Kidney (tissue), 14 donors: Measurements from ENCODE around the gene KLF13. TPM values are rescaled to one million over a fixed set of nuclear protein-coding genes. Genes with fewer than 3 reads are reported as not detected.
"Not testable (repeated sequence)": the region's sequence is repeated elsewhere in the genome, so short reads cannot be mapped to it uniquely, and the experiment has no call there.

ENCODE experiments used
- DNase-seq, 5 donors: peaks; one replicate each; pipeline ENCODE4 v3.0.0-alpha.2; 2013 to 2020
- FAIRE-seq: peaks from 2 replicates; lab custom pipeline; 2012; peaks lifted over from hg19 to GRCh38; lab: Jason Lieb, UNC
- H3K27ac ChIP-seq, 2 donors: one replicate each; pipeline ENCODE4 v1.7.0; 2013; ENCODE audit warnings: low read depth in 2 of 2, low read length in 2 of 2, inconsistent platforms in 1 of 2
- H3K27me3 ChIP-seq: one replicate; pipeline ENCODE4 v1.7.1; 2013; ENCODE audit warnings: low read length, inconsistent platforms; ENCODE audit not compliant: control insufficient read depth, insufficient read depth
- H3K36me3 ChIP-seq, 3 donors: one replicate each; pipeline versions ENCODE4 v1.7.0 to v1.7.1; 2013; ENCODE audit warnings: low read length in 3 of 3, control low read depth in 1 of 3, inconsistent platforms in 1 of 3; ENCODE audit not compliant: insufficient read depth in 3 of 3, control insufficient read depth in 2 of 3
- H3K4me1 ChIP-seq, 3 donors: one replicate each; pipeline versions ENCODE4 v1.7.0 to v1.7.1; 2013; ENCODE audit warnings: low read length in 3 of 3, inconsistent platforms in 1 of 3, low read depth in 1 of 3; ENCODE audit not compliant: control insufficient read depth in 2 of 3, insufficient read depth in 2 of 3
- H3K4me3 ChIP-seq, 3 donors: one replicate each; pipeline versions ENCODE4 v1.7.0 to v1.8.1; 2013; ENCODE audit warnings: low read length in 3 of 3, control low read depth in 1 of 3, inconsistent platforms in 1 of 3
- H3K9ac ChIP-seq, 3 donors: one replicate each; pipeline versions ENCODE4 v1.7.0 to v1.7.1; 2013; ENCODE audit warnings: low read length in 3 of 3, control low read depth in 1 of 3, inconsistent platforms in 1 of 3
- H3K9me3 ChIP-seq, 3 donors: one replicate each; pipeline versions ENCODE4 v1.7.0 to v1.7.1; 2013; ENCODE audit warnings: low read length in 3 of 3, control low read depth in 1 of 3, inconsistent platforms in 1 of 3; ENCODE audit not compliant: control insufficient read depth in 2 of 3, insufficient read depth in 1 of 3
- CTCF ChIP-seq: IDR thresholded peaks from 3 replicates; pipeline ENCODE4 v1.5.1; 2012; ENCODE audit warnings: mild to moderate bottlenecking, moderate library complexity, borderline replicate concordance; ENCODE audit not compliant: insufficient read depth; ENCODE audit errors: extremely low read depth
- intact Hi-C: fragments of 100-400 bp; cut with DNase I; formaldehyde crosslinking; loops from one replicate; pipeline ENCODE4 v1.11.1; 2022
- polyA plus RNA-seq: library from polyadenylated mRNA; stranded (reverse); fragments of 350-450 nt; fragmentation: Illumina TruSeq; extraction: RNeasy Lipid Tissue Mini Kit (QIAGEN cat#74804); gene quantifications from one replicate; pipeline ENCODE4 v1.2.3, GENCODE V29; 2014; ENCODE audit warnings: low read depth, low replicate concordance; ENCODE audit not compliant: insufficient read depth
- total RNA-seq: library from RNA; stranded (reverse); fragmentation: NEBNext Ultra II Directional; extraction: Animal tissue kit (Norgen Biotek cat#: 25700); gene quantifications from one replicate; pipeline ENCODE4 v1.2.1, GENCODE V29; 2021
- donor health status: control.
- donor health status: control.
- donor health status: control.
- donor health status: control.
- donor health status: control.
- donor health status: DM: yes; HTN: yes; CAD: no.
- donor health status: Normal renal cell carcinoma (clear cell type).

Gene KLF13
- total and polyA plus RNA-seq, 2 donors from 2014 or later: 55.5 to 123 TPM

- no peaks in the 10 kb centered on the region for H3K27me3 ChIP-seq
- H3K36me3 ChIP-seq: peaks cover 0 to 6% (median 0%) of the 10 kb centered on the region in 3 donors
- FAIRE-seq: no peak
- peaks cover 0 to 75% (median 69%) of the 10 kb centered on the region in 3 donors for H3K4me1 ChIP-seq
- peak overlapping the region in 1 of 3 donors; percentile 32 for H3K4me3 ChIP-seq
- intact Hi-C loops: loop anchor here (10.0 kb wide), 1 partner anchor 132 kb away; no protein-coding TSS in a partner anchor
- peak overlapping the region; percentile 91 to 94 for H3K27ac ChIP-seq
- TF ChIP-seq CTCF: no peak
- peak in 3 of 5 donors; percentile 64 to 92 (median 71) for DNase-seq
- peak overlapping the region in 1 of 3 donors; percentile 66 for H3K9ac ChIP-seq
- H3K9me3 ChIP-seq: no peaks in the 10 kb centered on the region
Observed at GRCh38 chr15:31352911-31353811, 26.5 kb downstream of the KLF13 start.

- Histone ChIP-seq H3K9ac (peak overlapping the region in 2 of 3 donors; percentile 51 to 66), H3K36me3 (peaks cover 0 to 6% (median 0%) of the 10 kb centered on the region in 3 donors), H3K9me3 (no peaks in the 10 kb centered on the region), H3K27ac (peak overlapping the region; percentile 91 to 94), H3K4me1 (peaks cover 0 to 75% (median 74%) of the 10 kb centered on the region in 3 donors), H3K27me3 (no peaks in the 10 kb centered on the region), H3K4me3 (peak overlapping the region in 1 of 3 donors; percentile 32)
- FAIRE-seq: no peak
- DNase-seq: no peak
- TF ChIP-seq CTCF: no peak
- intact Hi-C loops: loop anchor here (10.0 kb wide), 1 partner anchor 131 kb away; no protein-coding TSS in a partner anchor
Observed at GRCh38 chr15:31353931-31354330, 27.3 kb downstream of the KLF13 start.

- H3K9ac ChIP-seq, H3K27me3 ChIP-seq, DNase-seq, H3K4me3 ChIP-seq, H3K27ac ChIP-seq, FAIRE-seq, H3K9me3 ChIP-seq, H3K36me3 ChIP-seq: not testable (repeated sequence)
- H3K4me1 ChIP-seq: peaks cover 0 to 77% (median 76%) of the 10 kb centered on the region in 3 donors
- intact Hi-C loops: loop anchor here (10.0 kb wide), 1 partner anchor 129 kb away; no protein-coding TSS in a partner anchor
Observed at GRCh38 chr15:31356097-31356496, 29.5 kb downstream of the KLF13 start.

GRCh38 chr15:31357148-31357547 is 30.5 kb downstream of the KLF13 start:
- intact Hi-C loops: loop anchor here (10.0 kb wide), 1 partner anchor 128 kb away; no protein-coding TSS in a partner anchor
- Histone ChIP-seq H3K4me1 (peaks cover 0 to 80% (median 73%) of the 10 kb centered on the region in 3 donors), H3K27ac (peak overlapping the region in 1 of 2 donors; percentile 24), H3K36me3 (peaks cover 0 to 3% (median 0%) of the 10 kb centered on the region in 3 donors), H3K27me3 (no peaks in the 10 kb centered on the region), H3K4me3 (no peak overlapping the region), H3K9me3 (no peaks in the 10 kb centered on the region), H3K9ac (no peak overlapping the region)
- DNase-seq (no peak), FAIRE-seq (no peak)
- no peak for TF ChIP-seq CTCF
